K562 (cell line): ENCODE results near the gene BSPRY. TPM values are rescaled to one million over a fixed set of nuclear protein-coding genes. Genes with fewer than 3 reads are reported as not detected.
A peak's percentile ranks its signal among the peaks of the same experiment; 100 is the strongest.
"Not testable (repeated sequence)": the region's sequence is repeated elsewhere in the genome, so short reads cannot be mapped to it uniquely, and the experiment has no call there.

Source experiments
- BACH1 ChIP-seq: fragments of 200-800 bp; sonication (Bioruptor generic); IDR thresholded peaks from 2 replicates; pipeline ENCODE4 v1.6.1; 2016; ENCODE audit warnings: missing genetic modification characterization, missing compliant biosample characterization
- CXXC5 ChIP-seq: fragments of 250-450 bp; sonication (Bioruptor Pico); IDR thresholded peaks from 2 replicates; pipeline ENCODE4 v1.8.0; 2022; ENCODE audit warnings: inconsistent platforms, mild to moderate bottlenecking, moderate library complexity
- DDX20 ChIP-seq: fragments of 450-650 bp; IDR thresholded peaks from 2 replicates; pipeline ENCODE4 v1.6.1; 2016; ENCODE audit warnings: missing genetic modification characterization, low read depth, mild to moderate bottlenecking, missing compliant biosample characterization, moderate library complexity
- DMBX1 ChIP-seq: fragments of 250-450 bp; sonication (Bioruptor Pico); IDR thresholded peaks from 2 replicates; pipeline ENCODE4 v1.8.0; 2022; ENCODE audit warnings: inconsistent platforms, mild to moderate bottlenecking, moderate library complexity, borderline replicate concordance
- HINFP ChIP-seq: fragments of 450-650 bp; conservative IDR thresholded peaks from 2 replicates; pipeline ENCODE4 v1.6.1; 2016; ENCODE audit warnings: missing genetic modification characterization, low read depth, mild to moderate bottlenecking, control low read depth, missing compliant biosample characterization
- NR4A1 ChIP-seq, 2 experiments: fragments of 250-450 bp in 1 of 2; fragments of 450-650 bp in 1 of 2; sonication (Bioruptor Pico) in 1 of 2; IDR thresholded peaks; 2 replicates each; pipeline versions ENCODE4 v1.4.0 to v1.6.1; 2016 to 2020; ENCODE audit warnings: mild to moderate bottlenecking in 2 of 2, missing compliant biosample characterization in 1 of 2, missing genetic modification characterization in 1 of 2, moderate library complexity in 1 of 2
- PTRF ChIP-seq: fragments of 450-650 bp; IDR thresholded peaks from 2 replicates; pipeline ENCODE4 v1.6.1; 2016; ENCODE audit warnings: mild to moderate bottlenecking, missing genetic modification characterization, missing compliant biosample characterization
- PYGO2 ChIP-seq: fragments of 450-650 bp; IDR thresholded peaks from 2 replicates; pipeline ENCODE4 v1.6.1; 2016; ENCODE audit warnings: mild to moderate bottlenecking, missing genetic modification characterization, moderate library complexity, missing compliant biosample characterization
- TAF7 ChIP-seq: fragments of 450-650 bp; IDR thresholded peaks from 2 replicates; pipeline ENCODE4 v1.6.1; 2016; ENCODE audit warnings: missing genetic modification characterization, missing compliant biosample characterization
- ZFX ChIP-seq: sonication (generic); formaldehyde crosslinking; IDR thresholded peaks from 2 replicates; pipeline ENCODE4 v1.8.0; 2022; ENCODE audit warnings: mild to moderate bottlenecking, missing genetic modification reagents, moderate library complexity
- ZNF239 ChIP-seq: fragments of 250-450 bp; sonication (Bioruptor Pico); IDR thresholded peaks from 2 replicates; pipeline ENCODE4 v1.4.0; 2020; ENCODE audit warnings: mild to moderate bottlenecking
- ZNF639 ChIP-seq, 2 experiments: fragments of 200-800 bp in 1 of 2; sonication (Bioruptor generic) in 1 of 2; sonication (generic) in 1 of 2; formaldehyde crosslinking in 1 of 2; IDR thresholded peaks in 1 of 2; conservative IDR thresholded peaks in 1 of 2; 2 replicates each; pipeline versions ENCODE4 v1.5.0 to v1.6.1; 2016 to 2020; ENCODE audit warnings: missing compliant biosample characterization in 1 of 2, missing genetic modification characterization in 1 of 2, missing genetic modification reagents in 1 of 2
- polyA plus RNA-seq, 8 experiments: library from polyadenylated mRNA; depleted of rRNA in 4 of 8; stranded (reverse) in 5 of 8; unstranded in 3 of 8; fragments of >200 nt; fragmentation: Nextera tagmentation in 2 of 8; fragmentation: Illumina TruSeq in 1 of 8; extraction: Ambion mirVana in 2 of 8; extraction: Trizol in 1 of 8; gene quantifications; 2 replicates each; pipeline versions ENCODE4 v1.2.1 to v1.2.3, GENCODE V29; 2011 to 2014; ENCODE audit warnings: inconsistent platforms in 1 of 8, missing spikeins in 1 of 8
- total RNA-seq, 7 experiments: library from RNA; depleted of rRNA in 6 of 7; stranded (reverse); fragments of >200 nt in 6 of 7; fragmentation: Illumina TruSeq in 2 of 7; extraction: Trizol in 2 of 7; gene quantifications; 2 replicates each; pipeline versions ENCODE4 v1.2.1 to v1.2.3, GENCODE V29; 2011 to 2021; ENCODE audit warnings: low replicate concordance in 1 of 7
- TF ChIP-seq, protein P1 (sequence below), 2 experiments: IDR thresholded peaks in 1 of 2; conservative IDR thresholded peaks in 1 of 2; 2 replicates each; pipeline ENCODE4 v1.6.1; 2016; ENCODE audit warnings: low read depth in 2 of 2, mild to moderate bottlenecking in 1 of 2, missing compliant biosample characterization in 1 of 2, missing genetic modification characterization in 1 of 2, moderate library complexity in 1 of 2
- TF ChIP-seq, protein P2 (sequence below), 3 experiments: fragments of 200-800 bp in 1 of 3; sonication (Bioruptor generic) in 1 of 3; sonication (generic) in 1 of 3; formaldehyde crosslinking in 1 of 3; IDR thresholded peaks; 2 replicates each; pipeline versions ENCODE4 v1.6.1 to v1.8.0; 2016 to 2022; ENCODE audit warnings: mild to moderate bottlenecking in 2 of 3, missing compliant biosample characterization in 2 of 3, missing genetic modification characterization in 2 of 3, missing genetic modification reagents in 1 of 3
- TF ChIP-seq, protein P3 (sequence below): fragments of 450-650 bp; IDR thresholded peaks from 2 replicates; pipeline ENCODE4 v1.6.1; 2016; ENCODE audit warnings: missing biosample characterization, missing genetic modification characterization

The BSPRY gene
- total and polyA plus RNA-seq, 9 of the 15 experiments (the other 6 are each of a cell fraction or from before 2014, with no cell fraction given), result 0.07 to 0.67 (median 0.18) TPM

GRCh38 chr9:113379829-113380210 lies 30.5 kb downstream of the BSPRY start (continued):
- TF ChIP-seq, protein P1, sequence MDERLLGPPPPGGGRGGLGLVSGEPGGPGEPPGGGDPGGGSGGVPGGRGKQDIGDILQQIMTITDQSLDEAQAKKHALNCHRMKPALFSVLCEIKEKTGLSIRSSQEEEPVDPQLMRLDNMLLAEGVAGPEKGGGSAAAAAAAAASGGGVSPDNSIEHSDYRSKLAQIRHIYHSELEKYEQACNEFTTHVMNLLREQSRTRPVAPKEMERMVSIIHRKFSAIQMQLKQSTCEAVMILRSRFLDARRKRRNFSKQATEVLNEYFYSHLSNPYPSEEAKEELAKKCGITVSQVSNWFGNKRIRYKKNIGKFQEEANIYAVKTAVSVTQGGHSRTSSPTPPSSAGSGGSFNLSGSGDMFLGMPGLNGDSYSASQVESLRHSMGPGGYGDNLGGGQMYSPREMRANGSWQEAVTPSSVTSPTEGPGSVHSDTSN (CRISPR knock-in tag; IDR thresholded peaks at IDR 0.05; ENCODE audit: low read depth), result not testable (repeated sequence)
- TF ChIP-seq, protein P1 (tag; conservative IDR thresholded peaks at IDR 0.05; ENCODE audit: low read depth), result 0 out of 2 replicates have a peak, but pooled peaks have one; percentile 39
- TF ChIP-seq, protein P2, sequence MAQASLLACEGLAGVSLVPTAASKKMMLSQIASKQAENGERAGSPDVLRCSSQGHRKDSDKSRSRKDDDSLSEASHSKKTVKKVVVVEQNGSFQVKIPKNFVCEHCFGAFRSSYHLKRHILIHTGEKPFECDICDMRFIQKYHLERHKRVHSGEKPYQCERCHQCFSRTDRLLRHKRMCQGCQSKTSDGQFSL (CRISPR knock-in tag; IDR thresholded peaks at IDR 0.05), result not testable (repeated sequence)
- TF ChIP-seq, protein P2 (tag; IDR thresholded peaks at IDR 0.05), result peak in 1 of 2 experiments; percentile 87; a peak in 2 of 4 replicates
- TF ChIP-seq ZFX (CRISPR knock-in tag) (0 out of 2 replicates have a peak, but pooled peaks have one; percentile 3), PYGO2 (tag) (peak; percentile 75; the same call in 1 of the 2 replicates), TAF7 (tag) (peak; percentile 78; the same call in 1 of the 2 replicates), NR4A1 (tag; IDR thresholded peaks at IDR 0.05) (peak; percentile 92), DMBX1 (CRISPR knock-in tag) (peak; percentile 94), HINFP (tag) (peak; percentile 70), CXXC5 (CRISPR knock-in tag) (peak; percentile 64), PTRF (peak; percentile 83), BACH1 (0 out of 2 replicates have a peak, but pooled peaks have one; percentile 51), ZNF639 (CRISPR knock-in tag; conservative IDR thresholded peaks at IDR 0.05 in 1 of 2, IDR thresholded peaks at IDR 0.05 in 1 of 2) (0 out of 4 replicates have a peak, but pooled peaks of 1 of the 2 experiments have one; percentile 44), DDX20 (tag) (peak; percentile 86), ZNF239 (CRISPR knock-in tag) (peak; percentile 48; the same call in 1 of the 2 replicates)
- TF ChIP-seq, protein P3, sequence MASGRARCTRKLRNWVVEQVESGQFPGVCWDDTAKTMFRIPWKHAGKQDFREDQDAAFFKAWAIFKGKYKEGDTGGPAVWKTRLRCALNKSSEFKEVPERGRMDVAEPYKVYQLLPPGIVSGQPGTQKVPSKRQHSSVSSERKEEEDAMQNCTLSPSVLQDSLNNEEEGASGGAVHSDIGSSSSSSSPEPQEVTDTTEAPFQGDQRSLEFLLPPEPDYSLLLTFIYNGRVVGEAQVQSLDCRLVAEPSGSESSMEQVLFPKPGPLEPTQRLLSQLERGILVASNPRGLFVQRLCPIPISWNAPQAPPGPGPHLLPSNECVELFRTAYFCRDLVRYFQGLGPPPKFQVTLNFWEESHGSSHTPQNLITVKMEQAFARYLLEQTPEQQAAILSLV (tag), result 0 out of 2 replicates have a peak, but pooled peaks have one; percentile 57
- not testable (repeated sequence) for TF ChIP-seq NR4A1 (CRISPR knock-in tag; IDR thresholded peaks at IDR 0.05)
